Stimulated activated CD4-positive, alpha-beta T cell treated with anti-CD3 and anti-CD28 coated beads, Interleukin-15, amount 100 ng/mL, for 1 hour (primary cell): ENCODE data around the gene DIPK1C.

Experiments
- DNase-seq, 2 donors: peaks; one replicate each; pipeline ENCODE4 v3.0.0-alpha.2; 2020; ENCODE audit warnings: low read depth in 1 of 2, low spot score in 1 of 2

DIPK1C gene

GRCh38 chr18:74422541-74422940 is 34.6 kb downstream of the DIPK1C start:
- DNase-seq = no peak

- DNase-seq = no peak
Measured at GRCh38 chr18:74420926-74421325, 36.2 kb downstream of the DIPK1C start.

- DNase-seq = no peak
Measured at GRCh38 chr18:74420481-74420880, 36.6 kb downstream of the DIPK1C start.

- DNase-seq = no peak
Measured at GRCh38 chr18:74419761-74420160, 37.3 kb downstream of the DIPK1C start.

GRCh38 chr18:74418023-74418422 is 39.1 kb downstream of the DIPK1C start:
- no peak for DNase-seq

GRCh38 chr18:74416124-74416523 is 41.0 kb downstream of the DIPK1C start:
- DNase-seq = no peak

- DNase-seq = no peak
Measured at GRCh38 chr18:74414953-74415515, 42.1 kb downstream of the DIPK1C start.

GRCh38 chr18:74413836-74414235 is 43.3 kb downstream of the DIPK1C start:
- DNase-seq = no peak

- DNase-seq = no peak
Measured at GRCh38 chr18:74412116-74412880, 44.8 kb downstream of the DIPK1C start.

GRCh38 chr18:74411475-74411874 is 45.6 kb downstream of the DIPK1C start:
- no peak for DNase-seq

- no peak for DNase-seq
Measured at GRCh38 chr18:74410441-74410992, 46.6 kb downstream of the DIPK1C start.

GRCh38 chr18:74407888-74408287 is 49.2 kb downstream of the DIPK1C start:
- no peak for DNase-seq

- no peak for DNase-seq
Measured at GRCh38 chr18:74402806-74403433, 54.2 kb downstream of the DIPK1C start.

GRCh38 chr18:74400813-74401212 is 56.3 kb downstream of the DIPK1C start:
- no peak for DNase-seq

GRCh38 chr18:74399091-74399887 is 57.8 kb downstream of the DIPK1C start:
- no peak for DNase-seq

- DNase-seq = no peak
Measured at GRCh38 chr18:74397572-74397971, 59.5 kb downstream of the DIPK1C start.

- DNase-seq = no peak
Measured at GRCh38 chr18:74396171-74397169, 60.6 kb downstream of the DIPK1C start.

- DNase-seq = no peak
Measured at GRCh38 chr18:74395648-74396154, 61.4 kb downstream of the DIPK1C start.

GRCh38 chr18:74395006-74395405 is 62.1 kb downstream of the DIPK1C start:
- DNase-seq = no peak

- DNase-seq = no peak
Measured at GRCh38 chr18:74392323-74392722, 64.8 kb downstream of the DIPK1C start.
